ENCODE results near the gene U2SURP.

- TF ChIP-seq BHLHE40 (IDR thresholded peaks at IDR 0.05; ENCODE audit: borderline replicate concordance) = no peak
- TF ChIP-seq FOXM1 (IDR thresholded peaks at IDR 0.05; ENCODE audit: borderline replicate concordance) = no peak
- no peak for TF ChIP-seq NFRKB (IDR thresholded peaks at IDR 0.05)
- no peak for TF ChIP-seq HDGF (IDR thresholded peaks at IDR 0.05; ENCODE audit: borderline replicate concordance)
- TF ChIP-seq FOXA1 (IDR thresholded peaks at IDR 0.05) = no peak
Observed at GRCh38 chr3:143000528-143000927, 842 bp upstream of the U2SURP start.

All from HEK293T (cell line).